Activated CD4-positive, alpha-beta T cell treated with anti-CD3 and anti-CD28 coated beads, Interleukin-2, amount 50 U/mL, for 24 hours (primary cell): ENCODE results near the gene TOM1L1.

Experiments
- DNase-seq, 2 donors: peaks; one replicate each; pipeline ENCODE4 v3.0.0-alpha.2; 2020; ENCODE audit warnings: low read depth in 1 of 2, low spot score in 1 of 2

Gene TOM1L1

GRCh38 chr17:54892360-54892759 is 8.3 kb upstream of the TOM1L1 start:
- DNase-seq: no peak

- DNase-seq: no peak
These were observed 2.1 kb upstream of the TOM1L1 start for GRCh38 chr17:54898576-54898975.

GRCh38 chr17:54899201-54899600 is 1.5 kb upstream of the TOM1L1 start:
- DNase-seq: no peak

GRCh38 chr17:54899721-54900456 is 763 bp upstream of the TOM1L1 start:
- DNase-seq: no peak

- no peak for DNase-seq
These were observed 674 bp downstream of the TOM1L1 start for GRCh38 chr17:54901230-54901822.

- DNase-seq: no peak
These were observed 1.4 kb downstream of the TOM1L1 start for GRCh38 chr17:54902017-54902416.

GRCh38 chr17:54902611-54903010 is 2.0 kb downstream of the TOM1L1 start:
- no peak for DNase-seq

- no peak for DNase-seq
These were observed 2.7 kb downstream of the TOM1L1 start for GRCh38 chr17:54903375-54903774.

GRCh38 chr17:54906683-54907082 is 6.0 kb downstream of the TOM1L1 start:
- no peak for DNase-seq

GRCh38 chr17:54907376-54907775 is 6.7 kb downstream of the TOM1L1 start:
- no peak for DNase-seq

- no peak for DNase-seq
These were observed 9.1 kb downstream of the TOM1L1 start for GRCh38 chr17:54909766-54910165.

- no peak for DNase-seq
These were observed 16.1 kb downstream of the TOM1L1 start for GRCh38 chr17:54916721-54917120.

GRCh38 chr17:54919425-54919824 is 18.8 kb downstream of the TOM1L1 start:
- no peak for DNase-seq

- DNase-seq: no peak
These were observed 20.2 kb downstream of the TOM1L1 start for GRCh38 chr17:54920819-54921218.

GRCh38 chr17:54924405-54924804 is 23.8 kb downstream of the TOM1L1 start:
- DNase-seq: no peak

- DNase-seq: no peak
These were observed 26.9 kb downstream of the TOM1L1 start for GRCh38 chr17:54927525-54927924.

GRCh38 chr17:54932711-54933110 is 32.1 kb downstream of the TOM1L1 start:
- DNase-seq: no peak

- DNase-seq: no peak
These were observed 33.3 kb downstream of the TOM1L1 start for GRCh38 chr17:54933921-54934320.

GRCh38 chr17:54935471-54935870 is 34.8 kb downstream of the TOM1L1 start:
- DNase-seq: no peak

GRCh38 chr17:54937018-54937417 is 36.4 kb downstream of the TOM1L1 start:
- no peak for DNase-seq

GRCh38 chr17:54937426-54937825 is 36.8 kb downstream of the TOM1L1 start:
- no peak for DNase-seq

GRCh38 chr17:54941285-54941684 is 40.6 kb downstream of the TOM1L1 start:
- no peak for DNase-seq

GRCh38 chr17:54944796-54945195 is 44.1 kb downstream of the TOM1L1 start:
- no peak for DNase-seq
